ENCODE results near the gene SMIM5. TPM values are rescaled to one million over a fixed set of nuclear protein-coding genes. Genes with fewer than 3 reads are reported as not detected.

Gene SMIM5
- total RNA-seq, 4 donors from 2014 or later = 2.3 to 13.6 (median 7.9) TPM

DNA sequence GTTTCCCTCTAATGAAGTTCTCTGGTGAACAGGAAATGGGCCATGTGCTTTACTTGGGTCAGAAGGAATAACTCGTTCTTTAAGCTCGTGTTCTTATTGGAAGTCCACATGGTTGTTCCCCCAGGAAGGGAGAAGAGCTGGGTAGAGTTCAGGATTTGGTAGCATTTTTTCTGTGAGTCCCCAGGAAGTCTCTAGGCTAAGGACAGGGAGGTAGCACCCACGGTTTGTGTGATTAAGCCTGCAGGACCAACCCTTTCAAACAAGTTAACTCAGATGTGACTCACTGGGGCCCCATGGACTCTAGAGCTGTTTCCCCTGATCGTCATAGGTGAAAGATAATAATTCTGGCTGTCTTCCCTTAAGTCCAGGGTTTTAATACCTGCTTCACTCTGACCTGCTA, 50.3 kb downstream of the SMIM5 start:
- Histone ChIP-seq H3K4me1 (peaks cover 0 to 40% of the 10 kb centered on the region in 2 donors), H3K27ac (no peak overlapping the region), H3K9me3 (no peaks in the 10 kb centered on the region), H3K36me3 (peaks cover 0 to 6% of the 10 kb centered on the region in 2 donors), H3K27me3 (no peaks in the 10 kb centered on the region), H3K4me3 (replicated peaks in 1 of 3) (no peak overlapping the region)
- no peak for DNase-seq
- intact Hi-C loops (cut with DNase I) = no loop called here
- TF ChIP-seq POLR2A (IDR thresholded peaks at IDR 0.05) = no peak
- TF ChIP-seq, protein P1, sequence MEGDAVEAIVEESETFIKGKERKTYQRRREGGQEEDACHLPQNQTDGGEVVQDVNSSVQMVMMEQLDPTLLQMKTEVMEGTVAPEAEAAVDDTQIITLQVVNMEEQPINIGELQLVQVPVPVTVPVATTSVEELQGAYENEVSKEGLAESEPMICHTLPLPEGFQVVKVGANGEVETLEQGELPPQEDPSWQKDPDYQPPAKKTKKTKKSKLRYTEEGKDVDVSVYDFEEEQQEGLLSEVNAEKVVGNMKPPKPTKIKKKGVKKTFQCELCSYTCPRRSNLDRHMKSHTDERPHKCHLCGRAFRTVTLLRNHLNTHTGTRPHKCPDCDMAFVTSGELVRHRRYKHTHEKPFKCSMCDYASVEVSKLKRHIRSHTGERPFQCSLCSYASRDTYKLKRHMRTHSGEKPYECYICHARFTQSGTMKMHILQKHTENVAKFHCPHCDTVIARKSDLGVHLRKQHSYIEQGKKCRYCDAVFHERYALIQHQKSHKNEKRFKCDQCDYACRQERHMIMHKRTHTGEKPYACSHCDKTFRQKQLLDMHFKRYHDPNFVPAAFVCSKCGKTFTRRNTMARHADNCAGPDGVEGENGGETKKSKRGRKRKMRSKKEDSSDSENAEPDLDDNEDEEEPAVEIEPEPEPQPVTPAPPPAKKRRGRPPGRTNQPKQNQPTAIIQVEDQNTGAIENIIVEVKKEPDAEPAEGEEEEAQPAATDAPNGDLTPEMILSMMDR (IDR thresholded peaks at IDR 0.05) = no peak
- 81 to 88% methylated on average over 4 of the region's 4 CpGs for WGBS, 2 donors

DNA sequence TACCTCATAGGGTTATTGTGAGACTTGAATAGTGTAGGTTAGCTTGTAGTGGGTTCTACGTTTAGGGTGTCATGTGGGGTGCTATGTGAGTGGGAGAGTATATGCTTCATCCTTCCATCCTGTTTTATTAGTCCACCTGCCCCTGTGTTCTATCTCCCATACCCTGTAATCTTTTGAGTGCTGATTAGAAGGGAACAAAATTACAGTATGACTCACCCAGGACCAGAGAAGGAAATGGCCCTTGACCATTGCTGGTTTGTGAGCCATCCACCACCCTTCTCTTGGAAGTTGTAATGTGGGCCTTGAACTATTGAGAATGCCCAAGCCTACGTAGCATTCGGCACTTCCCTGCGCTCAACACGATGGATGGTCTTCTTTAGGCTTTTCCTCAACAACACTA, 51.0 kb downstream of the SMIM5 start:
- intact Hi-C loops (cut with DNase I) = no loop called here
- TF ChIP-seq, protein P1 (IDR thresholded peaks at IDR 0.05) = no peak
- TF ChIP-seq POLR2A (IDR thresholded peaks at IDR 0.05) = no peak
- H3K9me3 ChIP-seq = no peaks in the 10 kb centered on the region
- no peak for DNase-seq
- H3K4me1 ChIP-seq = peaks cover 2 to 44% of the 10 kb centered on the region in 2 donors
- H3K27ac ChIP-seq = no peak overlapping the region
- H3K27me3 ChIP-seq = no peaks in the 10 kb centered on the region
- 93 to 99% methylated on average over 5 of the region's 5 CpGs for WGBS, 2 donors
- peaks cover 0 to 6% of the 10 kb centered on the region in 2 donors for H3K36me3 ChIP-seq
- H3K4me3 ChIP-seq (replicated peaks in 1 of 3) = no peak overlapping the region

DNA sequence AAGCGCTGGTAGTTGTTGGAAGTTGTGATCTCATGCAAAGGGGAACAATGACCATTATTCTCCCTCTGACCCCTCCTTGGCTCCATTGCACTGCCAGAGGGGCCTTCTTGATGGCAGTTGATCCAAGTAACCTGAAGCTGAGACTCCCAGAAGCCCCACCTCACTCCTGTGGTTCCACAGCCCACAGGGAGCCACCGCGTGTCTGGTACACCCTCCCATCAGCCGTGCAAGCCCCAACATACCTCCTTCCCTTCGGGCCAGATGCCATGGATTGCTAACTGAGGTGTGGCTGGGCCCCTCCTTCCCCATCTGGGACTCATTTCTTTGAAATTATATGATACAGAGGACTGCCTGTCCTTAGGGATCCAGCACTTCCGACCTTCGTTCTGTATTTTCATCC, 51.7 kb downstream of the SMIM5 start:
- Histone ChIP-seq H3K4me3 (replicated peaks in 1 of 3) (no peak overlapping the region), H3K27me3 (no peaks in the 10 kb centered on the region), H3K9me3 (no peaks in the 10 kb centered on the region), H3K27ac (no peak overlapping the region), H3K4me1 (peaks cover 8 to 43% of the 10 kb centered on the region in 2 donors), H3K36me3 (peaks cover 0 to 6% of the 10 kb centered on the region in 2 donors)
- no peak for TF ChIP-seq POLR2A (IDR thresholded peaks at IDR 0.05)
- TF ChIP-seq, protein P1 (IDR thresholded peaks at IDR 0.05) = no peak
- no peak for DNase-seq
- WGBS, 2 donors = 79 to 85% methylated on average over 7 of the region's 7 CpGs
- intact Hi-C loops (cut with DNase I) = no loop called here

DNA sequence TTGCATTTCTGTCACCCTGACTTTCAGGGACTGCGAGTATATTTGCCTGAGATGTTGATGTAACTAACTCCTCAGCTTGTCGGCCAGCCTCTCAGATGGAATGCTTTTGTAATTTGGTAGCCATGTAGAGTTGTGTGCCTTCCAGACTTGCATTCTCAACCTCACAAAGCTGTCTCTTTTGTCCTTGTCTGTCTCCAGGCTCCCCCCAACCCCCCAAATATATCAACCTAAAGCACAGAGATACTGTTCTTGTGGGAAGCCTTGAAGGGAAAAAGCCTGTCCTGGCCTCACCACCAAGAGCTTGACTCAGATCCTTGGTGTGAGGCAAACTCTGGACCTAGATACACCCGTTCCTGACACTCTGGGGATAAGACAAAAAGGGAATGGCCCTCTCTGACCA, 52.3 kb downstream of the SMIM5 start:
- Histone ChIP-seq H3K36me3 (peaks cover 0 to under 1% of the 10 kb centered on the region in 2 donors), H3K4me1 (peaks cover 8 to 42% of the 10 kb centered on the region in 2 donors), H3K27ac (peak overlapping the region in 1 of 3 donors; percentile 28), H3K27me3 (no peaks in the 10 kb centered on the region), H3K4me3 (replicated peaks in 1 of 3) (no peak overlapping the region), H3K9me3 (no peaks in the 10 kb centered on the region)
- DNase-seq = no peak
- WGBS, 2 donors = 73 to 85% methylated on average over 3 of the region's 3 CpGs
- TF ChIP-seq, protein P1 (IDR thresholded peaks at IDR 0.05) = no peak
- TF ChIP-seq POLR2A (IDR thresholded peaks at IDR 0.05) = no peak
- intact Hi-C loops (cut with DNase I) = no loop called here

DNA sequence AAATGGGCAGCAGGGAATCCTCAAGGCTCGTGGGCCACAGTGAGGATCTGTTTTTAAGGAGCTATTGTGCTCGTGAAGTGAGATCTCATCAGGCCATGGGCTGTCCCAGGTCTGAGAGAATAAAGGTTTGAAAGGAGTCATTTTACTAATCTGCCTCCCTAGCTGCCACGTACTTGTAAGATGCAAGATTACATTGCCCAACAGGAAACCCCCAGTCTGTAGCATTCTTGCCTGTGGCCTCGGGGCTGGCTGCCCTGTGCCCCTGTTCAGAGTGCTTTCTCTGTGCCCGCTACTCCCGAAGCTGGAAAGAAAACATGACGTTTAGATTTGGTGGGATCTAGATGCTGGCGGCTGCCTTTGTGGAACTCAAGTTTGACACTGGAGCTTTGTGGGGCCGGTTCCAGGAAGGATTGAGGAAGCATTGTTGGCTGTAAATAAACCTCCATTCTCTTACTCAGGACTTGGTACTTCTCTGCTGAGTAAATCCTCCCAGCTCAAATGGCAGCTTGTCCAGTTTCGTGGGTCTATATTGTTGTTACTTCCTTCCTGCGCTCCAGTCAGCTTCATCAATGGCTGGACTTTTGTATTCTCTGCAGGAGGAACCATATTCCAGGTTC, 55.1 kb downstream of the SMIM5 start:
- DNase-seq = no peak
- Histone ChIP-seq H3K27ac (peak overlapping the region in 1 of 3 donors; percentile 42), H3K9me3 (no peaks in the 10 kb centered on the region), H3K36me3 (no peaks in the 10 kb centered on the region), H3K4me3 (replicated peaks in 1 of 3) (no peak overlapping the region), H3K27me3 (no peaks in the 10 kb centered on the region), H3K4me1 (peaks cover 11 to 47% of the 10 kb centered on the region in 2 donors)
- TF ChIP-seq POLR2A (IDR thresholded peaks at IDR 0.05) = no peak
- TF ChIP-seq, protein P1 (IDR thresholded peaks at IDR 0.05) = no peak
- intact Hi-C loops (cut with DNase I) = no loop called here
- 69 to 71% methylated on average over 11 of the region's 11 CpGs for WGBS, 2 donors
